Nephron progenitor cell (in vitro differentiated cells): ENCODE data around the gene POU2AF3.

Source experiments
- DNase-seq: peaks from one replicate; pipeline ENCODE4 v3.0.0; 2021
- H3K27ac Mint-ChIP-seq: 2 replicates; pipeline ENCODE4 v1.8.0; 2021; ENCODE audit warnings: mild to moderate bottlenecking, moderate library complexity, mixed read lengths
- H3K27me3 Mint-ChIP-seq: 2 replicates; pipeline ENCODE4 v1.8.0; 2021; ENCODE audit warnings: mild to moderate bottlenecking, low read depth, mixed read lengths; ENCODE audit not compliant: poor library complexity
- H3K36me3 Mint-ChIP-seq: 2 replicates; pipeline ENCODE4 v1.8.0; 2021; ENCODE audit warnings: low read depth, mixed read lengths
- H3K4me1 Mint-ChIP-seq: 2 replicates; pipeline ENCODE4 v1.8.0; 2021; ENCODE audit warnings: mixed read lengths
- H3K4me3 Mint-ChIP-seq: 2 replicates; pipeline ENCODE4 v1.8.0; 2021; ENCODE audit warnings: mild to moderate bottlenecking, moderate library complexity, mixed read lengths
- H3K9me3 Mint-ChIP-seq: 2 replicates; pipeline ENCODE4 v1.8.0; 2021; ENCODE audit warnings: mild to moderate bottlenecking, moderate library complexity, mixed read lengths
- TF ChIP-seq, protein P1 (sequence below): fragments of 200-600 bp; sonication (generic); IDR thresholded peaks from 2 replicates; pipeline ENCODE4 v1.5.0; 2021; ENCODE audit warnings: antibody characterized with exemption

POU2AF3 gene

DNA sequence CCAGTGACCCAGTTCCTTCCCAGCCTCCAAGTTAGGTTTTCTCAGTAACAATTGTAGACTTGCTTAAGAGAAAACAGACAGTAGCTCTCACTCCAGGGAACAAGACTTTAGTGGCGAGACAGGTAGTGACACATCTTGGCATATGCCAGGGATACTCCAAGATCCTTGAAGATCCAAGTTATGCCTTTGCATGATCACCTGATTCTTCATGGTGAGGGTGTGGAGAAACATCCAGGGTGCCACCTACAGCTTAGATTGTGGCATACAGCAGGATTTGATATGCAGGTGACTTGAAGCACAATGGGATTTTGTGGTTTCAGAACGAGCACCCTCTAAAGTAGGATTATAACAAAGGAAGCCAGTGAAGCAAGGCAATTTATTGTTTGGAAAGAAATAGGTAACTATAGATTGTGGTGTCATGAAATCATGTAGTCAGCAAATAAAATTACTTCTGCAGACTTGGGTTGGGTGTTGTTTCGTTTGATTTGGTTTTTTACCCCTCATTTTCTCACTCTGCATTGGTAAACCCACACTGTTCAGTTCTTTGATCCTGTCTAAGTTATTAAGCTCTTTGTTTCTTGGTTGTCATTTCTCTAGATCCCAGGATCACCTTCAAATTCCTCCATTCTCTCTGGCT, 9.2 kb downstream of the POU2AF3 start:
- Mint-ChIP-seq H3K27me3 (peaks cover 9% of the 10 kb centered on the region), H3K36me3 (no peaks in the 10 kb centered on the region), H3K4me3 (no peak overlapping the region), H3K4me1 (peaks cover 22% of the 10 kb centered on the region), H3K27ac (no peak overlapping the region), H3K9me3 (no peaks in the 10 kb centered on the region)
- TF ChIP-seq, protein P1, sequence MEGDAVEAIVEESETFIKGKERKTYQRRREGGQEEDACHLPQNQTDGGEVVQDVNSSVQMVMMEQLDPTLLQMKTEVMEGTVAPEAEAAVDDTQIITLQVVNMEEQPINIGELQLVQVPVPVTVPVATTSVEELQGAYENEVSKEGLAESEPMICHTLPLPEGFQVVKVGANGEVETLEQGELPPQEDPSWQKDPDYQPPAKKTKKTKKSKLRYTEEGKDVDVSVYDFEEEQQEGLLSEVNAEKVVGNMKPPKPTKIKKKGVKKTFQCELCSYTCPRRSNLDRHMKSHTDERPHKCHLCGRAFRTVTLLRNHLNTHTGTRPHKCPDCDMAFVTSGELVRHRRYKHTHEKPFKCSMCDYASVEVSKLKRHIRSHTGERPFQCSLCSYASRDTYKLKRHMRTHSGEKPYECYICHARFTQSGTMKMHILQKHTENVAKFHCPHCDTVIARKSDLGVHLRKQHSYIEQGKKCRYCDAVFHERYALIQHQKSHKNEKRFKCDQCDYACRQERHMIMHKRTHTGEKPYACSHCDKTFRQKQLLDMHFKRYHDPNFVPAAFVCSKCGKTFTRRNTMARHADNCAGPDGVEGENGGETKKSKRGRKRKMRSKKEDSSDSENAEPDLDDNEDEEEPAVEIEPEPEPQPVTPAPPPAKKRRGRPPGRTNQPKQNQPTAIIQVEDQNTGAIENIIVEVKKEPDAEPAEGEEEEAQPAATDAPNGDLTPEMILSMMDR, result no peak
- DNase-seq, result no peak

DNA sequence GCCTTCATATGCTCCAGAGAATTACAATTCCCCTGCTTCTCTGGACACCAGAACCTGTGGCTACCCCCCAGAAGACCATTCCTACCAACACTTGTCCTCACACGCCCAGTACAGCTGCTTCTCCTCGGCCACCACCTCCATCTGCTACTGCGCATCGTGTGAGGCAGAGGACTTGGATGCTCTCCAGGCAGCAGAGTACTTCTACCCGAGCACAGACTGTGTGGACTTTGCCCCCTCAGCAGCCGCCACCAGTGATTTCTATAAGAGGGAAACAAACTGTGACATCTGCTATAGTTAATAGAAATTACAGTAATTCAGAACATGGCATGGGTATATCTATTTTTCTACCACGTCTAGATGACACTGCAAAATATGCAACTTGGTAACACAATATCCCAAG, 9.8 kb downstream of the POU2AF3 start:
- H3K27me3 Mint-ChIP-seq, result peaks cover 9% of the 10 kb centered on the region
- no peak for DNase-seq
- H3K9me3 Mint-ChIP-seq, result peaks cover under 1% of the 10 kb centered on the region
- no peak overlapping the region for H3K27ac Mint-ChIP-seq
- TF ChIP-seq, protein P1, result no peak
- H3K4me1 Mint-ChIP-seq, result peaks cover 17% of the 10 kb centered on the region
- H3K4me3 Mint-ChIP-seq, result no peak overlapping the region
- no peaks in the 10 kb centered on the region for H3K36me3 Mint-ChIP-seq

DNA sequence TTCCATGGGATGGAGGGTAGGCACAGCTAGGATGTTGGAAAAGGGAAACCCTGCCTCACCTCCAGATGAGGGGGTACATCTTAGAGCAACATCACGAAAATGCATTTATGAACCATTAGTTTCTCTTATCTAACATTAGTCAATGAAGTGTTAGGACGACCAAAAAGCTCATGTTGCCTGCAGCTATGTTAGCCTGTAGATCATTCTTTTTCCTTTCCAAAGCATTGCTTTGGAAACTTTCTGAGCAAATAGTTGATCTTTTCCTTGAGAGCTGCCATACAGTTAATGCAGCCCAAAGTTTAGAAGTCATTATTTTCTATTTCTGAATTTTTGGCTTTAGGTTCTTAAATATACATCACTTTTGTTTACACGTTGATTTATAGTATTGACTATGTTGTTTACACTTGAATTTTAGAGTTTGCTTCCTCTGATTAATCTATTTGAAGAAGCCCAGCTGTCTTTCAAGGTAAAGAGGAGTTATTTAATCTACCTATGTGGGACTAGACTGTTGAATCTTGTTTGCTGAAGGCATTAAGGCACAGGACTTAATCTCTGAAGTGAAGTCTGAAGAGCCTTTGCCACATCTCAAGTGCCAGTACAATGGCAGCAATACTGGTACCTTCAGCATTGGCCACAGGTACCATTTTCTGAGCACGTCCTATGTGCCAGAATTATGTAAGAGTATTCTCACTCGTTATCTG, 11.0 kb downstream of the POU2AF3 start:
- Mint-ChIP-seq H3K36me3 (no peaks in the 10 kb centered on the region), H3K27ac (no peak overlapping the region), H3K27me3 (peaks cover 6% of the 10 kb centered on the region), H3K9me3 (peaks cover 7% of the 10 kb centered on the region), H3K4me1 (peaks cover 13% of the 10 kb centered on the region), H3K4me3 (no peak overlapping the region)
- TF ChIP-seq, protein P1, result no peak
- DNase-seq, result no peak

DNA sequence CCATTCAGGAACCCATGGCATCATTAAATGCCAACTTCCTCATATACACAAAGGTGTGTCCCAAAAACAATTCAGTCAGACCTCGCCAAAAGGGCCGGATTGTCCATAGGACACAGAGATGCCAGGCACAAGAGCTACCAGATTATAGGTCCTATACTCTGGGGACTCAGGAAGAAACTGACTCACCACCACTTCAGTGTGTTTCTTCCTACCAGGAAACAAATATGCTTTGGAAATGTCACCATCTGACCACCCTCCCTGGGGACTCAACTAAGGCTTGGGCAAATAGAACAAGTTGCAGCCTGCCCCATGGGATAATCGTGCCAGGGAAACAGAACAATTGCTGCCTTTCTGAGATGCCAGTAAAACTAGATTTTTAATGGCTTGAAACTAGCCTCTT, 11.7 kb downstream of the POU2AF3 start:
- Mint-ChIP-seq H3K27me3 (peaks cover 9% of the 10 kb centered on the region), H3K4me3 (no peak overlapping the region), H3K27ac (no peak overlapping the region)

DNA sequence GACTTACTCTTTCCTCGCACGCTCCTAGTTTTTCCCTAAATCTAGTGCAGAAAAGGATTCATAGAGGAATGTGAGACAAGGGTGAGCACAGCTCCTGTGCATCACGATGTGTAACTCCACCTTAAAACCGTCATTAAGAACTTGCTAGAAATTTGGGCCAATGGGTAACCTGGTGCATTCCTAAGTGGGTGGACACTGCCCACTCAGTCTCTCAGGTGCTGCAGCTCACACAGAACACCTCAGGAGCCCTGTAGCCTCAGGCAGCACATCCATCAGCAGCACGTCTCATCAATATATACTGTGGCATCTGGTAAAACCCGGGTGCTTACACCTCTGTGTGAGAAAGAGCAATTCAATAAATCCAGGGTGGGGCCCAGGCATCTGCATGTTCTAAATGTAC, 12.4 kb downstream of the POU2AF3 start:
- peaks cover 18% of the 10 kb centered on the region for H3K9me3 Mint-ChIP-seq
- no peak for DNase-seq
- peaks cover 2% of the 10 kb centered on the region for H3K4me1 Mint-ChIP-seq
- no peak overlapping the region for H3K4me3 Mint-ChIP-seq
- no peak overlapping the region for H3K27ac Mint-ChIP-seq
- H3K27me3 Mint-ChIP-seq, result peaks cover 9% of the 10 kb centered on the region
- TF ChIP-seq, protein P1, result no peak
- H3K36me3 Mint-ChIP-seq, result no peaks in the 10 kb centered on the region

More for the DNA sequence above, 11.7 kb downstream of the POU2AF3 start:
- no peaks in the 10 kb centered on the region for H3K36me3 Mint-ChIP-seq
- TF ChIP-seq, protein P1, result no peak
- peaks cover 8% of the 10 kb centered on the region for H3K4me1 Mint-ChIP-seq
- H3K9me3 Mint-ChIP-seq, result peaks cover 12% of the 10 kb centered on the region
- DNase-seq, result no peak

DNA sequence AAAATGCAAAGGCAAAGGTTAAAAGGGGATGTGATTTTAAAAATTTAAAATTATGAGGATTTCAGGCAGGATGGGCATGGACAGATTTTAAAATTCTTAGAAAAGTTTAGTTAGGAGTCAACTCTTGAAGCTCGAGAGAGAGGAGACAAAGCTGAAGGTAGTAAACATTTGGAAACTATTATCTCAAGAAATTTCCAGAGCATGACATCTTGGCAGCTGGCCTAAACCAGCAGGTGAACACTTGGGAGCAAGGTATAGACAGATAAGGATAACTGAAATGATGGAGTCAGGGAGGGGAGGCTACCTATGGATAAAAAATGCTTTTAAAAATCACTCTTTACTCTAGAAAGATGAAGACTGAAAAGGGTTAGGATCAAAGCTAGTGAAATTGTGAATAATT, 13.7 kb downstream of the POU2AF3 start:
- H3K27ac Mint-ChIP-seq, result no peak overlapping the region
- no peaks in the 10 kb centered on the region for H3K36me3 Mint-ChIP-seq
- H3K27me3 Mint-ChIP-seq, result peaks cover 9% of the 10 kb centered on the region
- no peak for DNase-seq
- no peaks in the 10 kb centered on the region for H3K4me1 Mint-ChIP-seq
- H3K9me3 Mint-ChIP-seq, result peaks cover 26% of the 10 kb centered on the region
- TF ChIP-seq, protein P1, result no peak
- no peak overlapping the region for H3K4me3 Mint-ChIP-seq
